Measurements from ENCODE around the gene KLK13. TPM values are rescaled to one million over a fixed set of nuclear protein-coding genes. Genes with fewer than 3 reads are reported as not detected.

The KLK13 gene
- total RNA-seq, 2 donors from 2014 or later, result not detected

DNA sequence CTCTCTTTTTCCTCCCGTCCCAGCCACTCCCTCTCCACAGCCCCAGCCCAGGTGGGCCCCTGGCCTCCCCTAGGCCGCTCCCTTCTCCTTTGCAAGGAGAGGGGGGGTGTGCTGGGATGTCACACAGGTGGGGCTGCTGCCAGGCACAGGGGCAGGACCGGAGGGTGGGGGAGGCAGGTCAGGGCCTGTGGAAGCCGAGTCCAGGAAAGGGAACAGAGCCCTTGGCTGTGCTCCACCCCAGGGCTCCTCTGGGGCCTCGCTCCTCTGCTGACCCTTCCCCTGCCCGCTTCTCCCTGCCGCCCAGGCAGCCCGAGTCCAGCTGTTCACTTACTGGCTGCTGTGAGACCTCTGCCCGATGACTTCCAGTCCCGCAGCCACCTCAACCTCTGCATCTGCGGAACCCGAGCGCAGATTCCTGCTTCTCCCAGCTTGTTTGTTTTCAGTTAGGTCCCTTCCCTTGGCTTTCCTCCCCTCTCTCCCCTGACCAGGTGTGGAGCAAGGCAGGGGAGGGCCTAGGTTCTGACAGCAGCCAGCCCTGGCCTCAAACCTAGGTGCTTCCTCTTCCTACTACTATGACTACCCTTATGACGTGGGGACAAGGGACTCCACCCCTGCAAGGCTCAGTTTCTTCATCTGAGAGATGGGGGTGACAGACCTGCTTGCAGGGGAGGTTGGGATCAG lies 37.6 kb downstream of the KLK13 start:
- no peaks in the 10 kb centered on the region for H3K27me3 ChIP-seq
- H3K4me1 ChIP-seq, result no peaks in the 10 kb centered on the region
- H3K4me3 ChIP-seq, result no peak overlapping the region
- no peaks in the 10 kb centered on the region for H3K36me3 ChIP-seq
- H3K27ac ChIP-seq, result no peak overlapping the region
- TF ChIP-seq CTCF (IDR thresholded peaks at IDR 0.05), result no peak
- DNase-seq (ENCODE audit: low spot score), result no peak
- H3K9me3 ChIP-seq, result no peaks in the 10 kb centered on the region

- no peaks in the 10 kb centered on the region for H3K36me3 ChIP-seq
- H3K27me3 ChIP-seq, result no peaks in the 10 kb centered on the region
- no peaks in the 10 kb centered on the region for H3K9me3 ChIP-seq
- H3K4me3 ChIP-seq, result no peak within 1 kb of the TSS
- DNase-seq (ENCODE audit: low spot score), result no peak
- H3K27ac ChIP-seq, result no peak within 1 kb of the TSS
- no peaks in the 10 kb centered on the region for H3K4me1 ChIP-seq
- TF ChIP-seq CTCF (IDR thresholded peaks at IDR 0.05), result no peak
Observed at GRCh38 chr19:51026554-51026831, 38.4 kb downstream of the KLK13 start, which contains the start of gene KLK11. Gene KLK11, minus strand, starts transcription at chr19:51026616. Its CDS starts 985 bp downstream, at chr19:51025631.

DNA sequence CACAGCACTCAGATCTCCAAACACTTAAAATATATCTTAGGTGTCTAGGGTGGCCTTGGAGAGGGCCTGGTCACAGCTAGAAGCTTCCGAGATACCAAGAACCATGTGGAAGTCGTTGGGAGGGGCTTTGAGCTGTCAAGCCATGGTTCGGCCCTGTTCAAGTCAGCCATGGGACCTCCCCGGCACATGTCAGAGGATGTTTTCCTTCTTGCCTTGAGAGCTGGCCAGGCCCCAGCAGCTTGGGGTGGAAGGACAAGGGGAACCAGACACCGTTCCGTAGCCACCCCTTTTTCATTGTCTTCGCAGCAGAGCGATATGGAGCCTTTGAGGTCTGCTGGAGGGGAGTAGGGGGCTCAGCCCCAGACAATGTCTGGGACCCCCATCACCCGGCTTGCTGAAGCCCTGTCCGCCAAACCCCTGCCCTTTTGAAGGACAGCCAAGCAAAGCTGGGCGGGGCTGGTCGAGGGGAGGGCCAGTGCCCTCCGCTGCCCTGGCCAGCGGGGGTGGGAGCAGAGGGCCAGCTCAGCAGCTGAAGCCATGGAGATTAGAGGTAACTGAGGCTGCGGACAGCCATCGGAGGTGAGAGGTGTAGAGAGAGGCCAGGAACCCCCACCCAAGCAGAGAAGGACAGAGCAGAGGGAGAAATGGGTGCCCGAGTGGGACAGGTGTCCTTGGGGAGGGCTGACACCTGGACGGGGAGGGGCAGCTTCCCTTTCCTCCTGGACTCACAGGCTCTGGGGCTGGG lies 38.9 kb downstream of the KLK13 start:
- no peak for TF ChIP-seq CTCF (IDR thresholded peaks at IDR 0.05)
- Histone ChIP-seq H3K27me3 (no peaks in the 10 kb centered on the region), H3K4me3 (no peak overlapping the region), H3K9me3 (no peaks in the 10 kb centered on the region), H3K36me3 (no peaks in the 10 kb centered on the region), H3K4me1 (no peaks in the 10 kb centered on the region), H3K27ac (no peak overlapping the region)
- no peak for DNase-seq (ENCODE audit: low spot score)

DNA sequence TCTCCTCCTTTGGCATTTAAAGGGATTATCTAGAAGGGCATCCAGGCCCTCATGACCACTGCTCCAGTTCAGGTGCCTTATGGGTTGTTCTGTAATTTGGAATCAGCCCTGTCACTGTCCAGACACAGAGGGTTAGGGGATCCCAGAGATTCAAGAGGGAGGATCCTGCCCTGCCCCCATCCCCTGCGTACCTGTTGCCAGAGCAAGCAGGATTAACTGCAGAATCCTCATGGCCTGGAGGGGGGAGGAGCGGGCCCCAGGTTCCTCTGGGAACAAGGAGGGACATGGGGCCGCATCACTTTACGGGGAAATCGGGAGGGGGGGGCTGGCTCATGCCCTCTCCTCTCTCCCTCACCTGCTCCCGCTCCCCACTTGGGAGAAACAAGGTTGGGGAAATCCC lies 39.5 kb downstream of the KLK13 start:
- H3K27ac ChIP-seq, result no peak overlapping the region
- no peaks in the 10 kb centered on the region for H3K36me3 ChIP-seq
- no peak for TF ChIP-seq CTCF (IDR thresholded peaks at IDR 0.05)
- no peak for DNase-seq (ENCODE audit: low spot score)
- no peak overlapping the region for H3K4me3 ChIP-seq
- no peaks in the 10 kb centered on the region for H3K27me3 ChIP-seq
- no peaks in the 10 kb centered on the region for H3K9me3 ChIP-seq
- no peaks in the 10 kb centered on the region for H3K4me1 ChIP-seq

DNA sequence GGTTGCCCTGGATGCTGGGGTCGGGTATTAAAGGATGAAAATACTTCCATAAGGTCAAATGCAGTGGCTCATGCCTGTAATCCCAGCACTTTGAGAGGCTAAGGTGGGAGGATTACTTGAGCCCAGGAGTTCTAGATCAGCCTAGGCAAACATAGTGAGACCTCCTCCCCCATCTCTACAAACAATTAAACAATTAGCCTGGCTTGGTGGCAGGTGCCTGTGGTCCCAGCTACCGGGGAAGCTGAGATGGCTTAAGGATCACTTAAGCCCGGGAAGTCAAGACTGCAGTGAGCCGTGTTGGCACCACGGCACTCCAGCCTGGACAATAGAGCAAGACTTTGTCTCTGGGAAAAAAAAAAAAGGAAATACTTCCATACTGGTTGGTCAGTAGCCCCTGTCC lies 40.0 kb downstream of the KLK13 start:
- no peaks in the 10 kb centered on the region for H3K9me3 ChIP-seq
- no peaks in the 10 kb centered on the region for H3K36me3 ChIP-seq
- peaks cover 0 to under 1% of the 10 kb centered on the region in 2 donors for H3K4me1 ChIP-seq
- no peak for DNase-seq (ENCODE audit: low spot score)
- TF ChIP-seq CTCF (IDR thresholded peaks at IDR 0.05), result no peak
- no peak overlapping the region for H3K27ac ChIP-seq
- H3K27me3 ChIP-seq, result no peaks in the 10 kb centered on the region
- no peak overlapping the region for H3K4me3 ChIP-seq
